Uterus (tissue), 2 donors: Measurements from ENCODE around the gene SYNPO.

ENCODE experiments used
- CTCF ChIP-seq, 4 experiments: fragments of 200-600 bp in 2 of 4; fragments of 450-650 bp in 2 of 4; sonication (generic) in 2 of 4; IDR thresholded peaks; one replicate each; pipeline ENCODE4 v1.5.1; 2016 to 2019; ENCODE audit warnings: antibody characterized with exemption in 4 of 4, mild to moderate bottlenecking in 2 of 4, moderate library complexity in 1 of 4
- POLR2A ChIP-seq, 2 donors: fragments of 450-650 bp; IDR thresholded peaks; one replicate each; pipeline ENCODE4 v1.6.1; 2016; ENCODE audit warnings: antibody characterized with exemption in 2 of 2, mild to moderate bottlenecking in 1 of 2, moderate library complexity in 1 of 2

- TF ChIP-seq CTCF (IDR thresholded peaks at IDR 0.05) (no peak), POLR2A (IDR thresholded peaks at IDR 0.05) (no peak)
Measured at GRCh38 chr5:150659360-150660107, 19.1 kb downstream of the SYNPO start.
